Pancreas (tissue), 10 donors: ENCODE data around the gene WLS. TPM values are rescaled to one million over a fixed set of nuclear protein-coding genes. Genes with fewer than 3 reads are reported as not detected.
A peak's percentile ranks its signal among the peaks of the same experiment; 100 is the strongest.

Experiments
- ATAC-seq, 4 donors: fragments of 200-7000 bp; cut with Tn5 transposase; one replicate each; pipeline versions ENCODE4 v1.8.0 to v1.9.1; 2020; ENCODE audit warnings: mild to moderate bottlenecking in 4 of 4, moderate library complexity in 4 of 4
- DNase-seq, 6 donors: peaks; one replicate each; pipeline ENCODE4 v3.0.0-alpha.2; 2020
- FAIRE-seq: peaks from 2 replicates; lab custom pipeline; 2012; peaks lifted over from hg19 to GRCh38; lab: Jason Lieb, UNC
- H3K27ac ChIP-seq, 4 donors: fragments of 200-600 bp; sonication (generic); 1 replicate in 3 of 4; 2 replicates in 1 of 4; pipeline versions ENCODE4 v1.5.0 to v1.8.0; 2020
- H3K27me3 ChIP-seq, 4 donors: fragments of 200-600 bp; one replicate each; pipeline ENCODE4 v1.8.0; 2021
- H3K36me3 ChIP-seq, 3 donors: fragments of 200-600 bp; sonication (generic) in 1 of 3; one replicate each; pipeline versions ENCODE4 v1.5.0 to v1.8.0; 2020 to 2021
- H3K4me1 ChIP-seq, 3 donors: fragments of 200-600 bp; one replicate each; pipeline ENCODE4 v1.8.0; 2021
- H3K4me3 ChIP-seq, 4 donors: fragments of 200-600 bp; sonication (generic) in 2 of 4; one replicate each; pipeline versions ENCODE4 v1.5.0 to v1.8.0; 2020 to 2021
- H3K9me3 ChIP-seq, 4 donors: fragments of 200-600 bp; one replicate each; pipeline ENCODE4 v1.8.0; 2021
- CTCF ChIP-seq, 4 donors: fragments of 200-600 bp; sonication (generic) in 3 of 4; IDR thresholded peaks; one replicate each; pipeline versions ENCODE4 v1.5.0 to v1.8.0; 2021; ENCODE audit warnings: antibody characterized with exemption in 4 of 4
- WGBS, 2 donors: extraction: QIAGEN DNeasy Blood & Tissue Kit; methylation state at CpG; one replicate each; pipeline ENCODE4 v1.1.7; 2013; 5-methylcytosine and 5-hydroxymethylcytosine counted together
- intact Hi-C, 3 donors: fragments of 100-400 bp; cut with DNase I; formaldehyde crosslinking; loops; one replicate each; pipeline versions ENCODE4 v1.11.1 to v1.14.2; 2022
- polyA plus RNA-seq, 2 donors: library from polyadenylated mRNA; stranded (reverse); fragments of 200-250 nt; gene quantifications; one replicate each; pipeline ENCODE4 v1.2.3, GENCODE V29; 2013
- total RNA-seq, 6 donors: library from RNA; stranded (reverse); fragmentation: NEBNext Ultra II Directional in 4 of 6; extraction: Animal tissue kit (Norgen Biotek cat#: 25700) in 4 of 6; gene quantifications; one replicate each; pipeline versions ENCODE4 v1.2.1 to v1.2.4, GENCODE V29; 2021 to 2023
- donor health status: healthy with polysubstance abuse.
- donor health status: DM: no; HTN: no; CAD: no; lungs with moderate emphysema.
- donor health status: DM: no; HTN: no; CAD: no.
- donor health status: control.
- donor health status: control.
- donor health status: Bipolar disorder and iron deficiency.
- donor health status: DM: yes; HTN: yes; CAD: no.
- donor health status: DM: no; HTN: no; CAD: no.
- donor health status: DM: no; HTN: no; CAD: no.
- donor health status: DM: yes; HTN: yes; CAD: no.

WLS gene
- total and polyA plus RNA-seq, 8 donors = 32.5 to 121 (median 68.8) TPM

- no peak for DNase-seq
- TF ChIP-seq CTCF (IDR thresholded peaks at IDR 0.05) = no peak
- Histone ChIP-seq H3K4me3 (no peak overlapping the region), H3K27ac (peak overlapping the region; percentile 14 to 85 (median 58)), H3K27me3 (no peaks in the 10 kb centered on the region), H3K36me3 (peaks cover 0 to 21% (median 5%) of the 10 kb centered on the region in 3 donors), H3K9me3 (no peaks in the 10 kb centered on the region), H3K4me1 (peaks cover 25 to 55% (median 38%) of the 10 kb centered on the region in 3 donors)
- ATAC-seq = peak in 1 of 4 donors; percentile 37
- FAIRE-seq = no peak
- intact Hi-C loops = no loop called here
- WGBS, 2 donors = 21% methylated on average over 4 of the region's 4 CpGs
Observed at GRCh38 chr1:68144856-68145255, 87.5 kb downstream of the WLS start.

DNA sequence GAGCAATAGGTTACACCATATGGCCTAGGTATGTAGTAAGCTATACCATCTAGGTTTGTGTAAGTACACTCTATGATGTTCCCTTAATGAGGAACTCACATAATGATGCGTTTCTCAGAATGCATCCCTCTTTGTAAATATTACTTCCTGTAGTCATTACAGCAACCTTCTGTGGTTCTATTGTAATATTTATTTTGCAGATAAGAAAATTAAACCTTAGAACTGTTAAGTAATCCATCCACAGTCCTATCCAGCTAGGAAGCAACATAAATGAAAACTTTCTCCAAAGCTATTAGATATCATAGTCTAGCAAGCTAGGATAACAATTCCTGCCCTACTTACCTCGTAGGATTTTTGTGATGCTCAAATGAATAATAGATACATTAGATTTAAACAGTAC, 88.7 kb downstream of the WLS start:
- Histone ChIP-seq H3K27ac (peak overlapping the region in 2 of 4 donors; percentile 84 to 85), H3K36me3 (peaks cover 0 to 9% (median 0%) of the 10 kb centered on the region in 3 donors), H3K9me3 (no peaks in the 10 kb centered on the region), H3K4me3 (no peak overlapping the region), H3K27me3 (no peaks in the 10 kb centered on the region), H3K4me1 (peaks cover 25 to 55% (median 38%) of the 10 kb centered on the region in 3 donors)
- WGBS, 2 donors = 18 to 22% methylated on average over 2 of the region's 2 CpGs
- DNase-seq (no peak), ATAC-seq (peak in 3 of 4 donors; percentile 19 to 23 (median 22)), FAIRE-seq (no peak)
- intact Hi-C loops = no loop called here
- no peak for TF ChIP-seq CTCF (IDR thresholded peaks at IDR 0.05)

GRCh38 chr1:68142461-68142860, 89.9 kb downstream of the WLS start:
- intact Hi-C loops = no loop called here

DNA sequence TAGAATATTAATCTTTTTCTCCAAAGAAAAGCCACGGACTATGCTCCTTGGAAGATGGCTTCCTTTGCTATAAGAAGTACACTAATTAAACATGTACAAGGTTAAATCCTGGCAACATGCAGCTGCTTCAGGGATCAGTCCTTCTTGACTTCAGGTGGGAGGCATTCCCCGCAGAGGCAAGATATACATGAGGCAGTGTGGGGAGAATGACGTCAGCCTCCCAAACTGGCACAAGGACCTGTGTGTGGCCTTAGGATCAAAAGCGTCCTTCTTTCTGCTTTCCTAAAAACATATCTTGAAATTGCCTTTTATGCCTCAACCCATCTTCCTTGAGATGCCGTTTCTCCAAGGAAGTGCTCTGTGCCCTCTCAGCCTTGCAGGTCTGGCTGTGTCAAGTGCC, 90.3 kb downstream of the WLS start:
- Histone ChIP-seq H3K4me1 (peaks cover 25 to 44% (median 38%) of the 10 kb centered on the region in 3 donors), H3K36me3 (peaks cover 0 to 15% (median 0%) of the 10 kb centered on the region in 3 donors), H3K27me3 (no peaks in the 10 kb centered on the region), H3K9me3 (no peaks in the 10 kb centered on the region), H3K4me3 (no peak overlapping the region), H3K27ac (peak overlapping the region; percentile 31 to 85 (median 59))
- WGBS, 2 donors = 55 to 60% methylated on average over 5 of the region's 5 CpGs
- FAIRE-seq (no peak), ATAC-seq (no peak), DNase-seq (no peak)
- intact Hi-C loops = no loop called here
- TF ChIP-seq CTCF (IDR thresholded peaks at IDR 0.05) = no peak

More at GRCh38 chr1:68142461-68142860, 89.9 kb downstream of the WLS start:
- Histone ChIP-seq H3K27me3 (no peaks in the 10 kb centered on the region), H3K36me3 (peaks cover 0 to 10% (median 0%) of the 10 kb centered on the region in 3 donors), H3K4me3 (no peak overlapping the region), H3K9me3 (no peaks in the 10 kb centered on the region), H3K27ac (peak overlapping the region; percentile 31 to 85 (median 59)), H3K4me1 (peaks cover 25 to 48% (median 38%) of the 10 kb centered on the region in 3 donors)
- ATAC-seq (no peak), DNase-seq (no peak), FAIRE-seq (no peak)
- WGBS, 2 donors = 73 to 83% methylated on average over 3 of the region's 3 CpGs
- no peak for TF ChIP-seq CTCF (IDR thresholded peaks at IDR 0.05)
